NCI-H187 (cell line): Measurements from ENCODE around the gene WNT7A.
"Not testable (repeated sequence)": the region's sequence is repeated elsewhere in the genome, so short reads cannot be mapped to it uniquely, and the experiment has no call there.

ENCODE experiments used
- DNase-seq, 2 experiments: peaks; one replicate each; lab custom pipeline; 2025; lab: John Stamatoyannopoulos, UW

Gene WNT7A

GRCh38 chr3:13865106-13865505 is 14.8 kb downstream of the WNT7A start:
- DNase-seq = no peak

DNA sequence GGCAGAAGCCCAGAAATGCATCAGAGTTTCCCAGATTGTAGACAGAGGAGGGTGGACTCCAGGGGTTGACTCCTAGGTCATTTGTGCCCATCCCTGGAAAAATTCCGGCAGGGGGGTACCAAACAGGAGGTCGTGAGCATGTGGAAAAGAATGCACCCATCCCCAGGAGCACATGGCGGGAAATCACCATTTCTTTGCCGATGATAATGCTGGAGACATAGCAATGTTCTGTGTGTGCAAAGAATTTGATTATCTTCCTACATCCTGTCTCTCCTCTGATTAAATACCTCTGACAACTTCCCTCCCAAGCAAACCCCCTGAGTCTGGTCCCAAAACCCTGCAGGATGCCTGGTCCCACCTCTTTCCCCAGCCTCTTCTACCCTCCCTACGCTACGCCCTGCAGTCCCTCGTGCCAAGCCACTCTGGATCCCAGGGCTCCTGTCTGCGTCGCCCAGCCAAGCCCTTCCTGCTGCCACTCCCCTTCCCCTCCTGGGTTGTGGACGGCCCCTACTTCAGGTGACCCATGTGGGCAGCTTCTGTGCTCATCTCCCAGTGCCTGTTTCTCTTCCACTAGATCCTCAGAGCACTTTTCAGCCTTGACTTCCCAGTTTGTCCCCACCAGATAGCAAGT is 15.8 kb downstream of the WNT7A start:
- no peak for DNase-seq

GRCh38 chr3:13863382-13863952 is 16.4 kb downstream of the WNT7A start:
- DNase-seq = no peak

DNA sequence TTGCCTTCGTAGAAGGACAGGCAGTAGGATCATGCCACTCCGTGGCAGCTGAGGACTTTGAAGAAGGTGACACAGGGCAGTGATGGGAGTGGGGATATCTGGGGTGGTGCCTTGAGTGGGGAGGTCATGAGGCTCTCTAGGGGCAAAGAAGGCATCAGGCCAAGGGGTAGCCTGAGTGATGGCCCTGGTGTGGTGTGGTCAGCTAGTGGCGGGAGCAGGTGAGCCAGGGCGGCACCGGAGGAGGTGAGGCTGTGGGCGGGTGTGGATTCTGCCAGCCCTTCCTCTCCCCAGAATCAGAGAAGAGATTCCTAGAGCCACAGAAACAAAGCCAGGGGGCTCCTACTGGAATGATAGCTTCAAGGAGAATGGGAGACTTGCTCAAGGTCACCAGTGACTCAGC is 18.4 kb downstream of the WNT7A start:
- DNase-seq = no peak

DNA sequence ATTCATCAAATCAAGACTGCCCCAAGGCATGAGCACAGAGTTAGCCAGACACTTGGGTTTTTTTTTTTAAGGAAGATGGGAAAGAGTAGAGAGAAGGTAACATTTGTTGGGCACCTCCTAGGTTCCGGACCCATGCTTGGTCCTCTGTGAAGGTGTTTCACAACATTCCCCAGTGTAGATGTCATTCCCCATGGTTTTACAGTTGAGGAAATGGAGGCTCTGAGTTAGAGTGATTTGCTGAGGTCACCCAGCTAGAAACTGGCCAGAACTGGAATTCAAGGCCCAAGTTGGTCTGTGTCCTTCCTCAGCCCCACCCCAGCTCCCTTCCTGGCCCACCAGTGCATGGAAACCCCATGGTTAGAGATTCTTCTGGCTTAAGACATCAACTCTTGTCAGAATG is 19.9 kb downstream of the WNT7A start:
- no peak for DNase-seq

- no peak for DNase-seq
Measured at GRCh38 chr3:13858768-13859520, 20.9 kb downstream of the WNT7A start.

DNA sequence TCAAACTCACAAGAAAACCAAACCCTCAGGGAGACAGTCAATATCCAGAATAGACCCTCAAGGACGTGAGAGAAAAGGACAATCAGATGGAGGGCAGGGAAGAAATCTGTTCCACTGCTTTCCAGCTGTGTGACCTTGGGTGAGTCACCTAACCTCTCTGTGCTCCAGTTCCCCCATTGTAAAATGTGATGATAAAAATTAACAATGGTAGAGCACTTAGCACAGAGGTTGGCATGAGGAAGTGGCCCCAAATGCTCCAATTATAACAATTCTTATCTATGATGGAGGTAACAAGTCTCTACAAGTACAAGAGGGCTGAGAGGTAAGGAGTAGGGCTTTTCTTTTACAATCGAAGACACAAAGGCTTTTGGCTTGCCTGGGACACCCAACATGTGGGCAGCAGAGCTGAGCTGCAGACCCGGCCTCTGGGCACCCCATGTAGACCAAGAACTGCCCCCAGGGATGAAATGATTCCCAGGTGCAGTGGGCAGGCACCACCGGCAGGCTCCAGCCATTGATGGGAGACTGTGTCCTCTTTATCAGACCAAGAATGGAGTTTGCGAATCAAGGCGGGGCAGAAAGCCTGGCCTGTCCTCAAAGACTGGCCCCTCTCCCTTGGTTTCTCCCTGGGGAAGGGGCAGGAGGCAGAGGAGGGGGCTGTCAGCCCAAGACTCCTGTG is 22.0 kb downstream of the WNT7A start:
- DNase-seq = no peak

GRCh38 chr3:13856628-13857027 is 23.2 kb downstream of the WNT7A start:
- not testable (repeated sequence) for DNase-seq

DNA sequence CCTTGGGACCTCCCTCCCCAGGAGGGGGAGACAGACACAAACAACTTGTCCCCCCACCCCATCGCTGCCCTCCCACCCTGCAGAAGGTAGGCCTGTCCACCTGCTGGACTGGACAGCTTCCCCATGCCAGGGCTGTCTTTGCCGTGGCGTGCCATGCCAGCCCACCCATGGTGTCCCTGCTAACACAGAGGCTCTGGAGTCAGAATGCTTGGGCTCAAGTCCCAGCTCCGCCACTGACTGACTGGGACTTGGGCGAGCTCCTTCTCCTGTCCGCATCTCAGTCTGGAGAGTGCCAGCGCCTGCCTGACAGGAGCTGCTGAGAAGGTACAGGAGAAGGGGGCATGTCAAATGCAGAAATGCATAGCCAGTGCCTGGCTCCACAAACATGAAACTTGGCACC is 23.9 kb downstream of the WNT7A start:
- no peak for DNase-seq

DNA sequence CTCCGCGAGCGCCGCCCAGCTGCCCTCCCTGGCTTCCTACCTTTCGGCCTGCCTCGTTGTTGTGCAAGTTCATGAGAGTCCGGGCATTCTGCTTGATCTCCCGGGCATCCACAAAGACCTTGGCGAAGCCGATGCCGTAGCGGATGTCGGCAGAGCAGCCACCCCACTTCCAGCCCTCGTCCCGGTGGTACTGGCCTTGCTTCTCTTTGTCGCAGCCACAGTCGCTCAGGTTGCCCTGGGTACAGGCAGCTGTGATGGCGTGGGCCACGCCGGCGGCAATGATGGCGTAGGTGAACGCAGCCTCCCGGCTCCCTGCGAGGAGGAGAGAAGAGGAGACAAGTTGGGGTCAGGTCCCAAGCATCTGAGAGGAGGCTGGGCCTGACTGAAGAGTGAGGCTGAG is 25.4 kb downstream of the WNT7A start:
- no peak for DNase-seq

GRCh38 chr3:13853978-13854296 is 25.9 kb downstream of the WNT7A start:
- no peak for DNase-seq

GRCh38 chr3:13853256-13853977 is 26.5 kb downstream of the WNT7A start:
- no peak for DNase-seq

DNA sequence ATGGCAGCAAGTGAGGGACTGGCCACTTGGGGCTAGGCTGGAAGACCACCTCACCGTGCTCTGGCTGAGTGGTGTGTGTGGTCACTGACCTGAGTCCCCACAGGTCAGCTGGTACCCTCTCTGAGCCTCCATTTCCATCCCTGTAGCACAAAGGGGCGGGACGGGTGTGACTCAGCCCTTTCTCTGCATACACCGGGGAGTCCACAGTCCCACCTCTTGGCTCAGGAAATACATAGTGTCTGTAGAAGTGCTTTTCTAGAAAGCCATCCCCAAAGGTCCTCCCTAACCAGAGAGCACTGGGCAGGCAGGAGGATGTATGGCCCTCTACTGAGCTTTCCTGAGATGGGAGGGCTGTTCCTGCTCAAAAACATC is 27.2 kb downstream of the WNT7A start:
- no peak for DNase-seq

DNA sequence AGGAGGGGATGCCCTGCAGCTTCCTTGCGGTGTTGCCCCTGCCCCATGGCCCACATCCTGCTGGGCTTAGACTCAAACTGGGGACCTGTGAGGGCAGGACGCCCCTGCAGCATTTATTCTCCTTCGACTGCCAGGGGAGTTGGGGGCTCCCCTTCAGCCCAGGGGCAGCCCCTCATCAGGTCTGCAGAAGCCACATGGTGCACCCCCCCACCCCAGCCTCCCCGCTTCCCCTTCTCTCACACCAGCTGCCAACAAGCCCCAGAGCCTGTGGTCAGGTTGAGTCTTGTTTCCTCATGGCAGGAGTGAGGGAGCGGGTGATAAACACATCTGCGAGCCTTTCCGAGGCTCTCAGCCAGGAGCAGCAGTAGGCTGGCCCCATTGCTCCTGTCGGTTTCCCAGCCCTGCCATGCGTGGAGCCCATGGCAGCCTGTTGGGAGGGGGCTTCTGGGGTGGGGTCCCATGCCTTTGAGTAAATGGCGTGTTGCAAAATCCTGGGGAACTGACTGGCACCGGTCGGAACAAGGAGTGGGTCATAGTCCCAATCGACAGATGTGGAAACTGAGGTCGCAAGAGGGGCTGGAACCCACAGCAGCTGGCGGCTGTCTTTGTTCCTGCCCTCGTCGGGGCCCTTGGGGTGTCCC is 27.8 kb downstream of the WNT7A start:
- DNase-seq = no peak

DNA sequence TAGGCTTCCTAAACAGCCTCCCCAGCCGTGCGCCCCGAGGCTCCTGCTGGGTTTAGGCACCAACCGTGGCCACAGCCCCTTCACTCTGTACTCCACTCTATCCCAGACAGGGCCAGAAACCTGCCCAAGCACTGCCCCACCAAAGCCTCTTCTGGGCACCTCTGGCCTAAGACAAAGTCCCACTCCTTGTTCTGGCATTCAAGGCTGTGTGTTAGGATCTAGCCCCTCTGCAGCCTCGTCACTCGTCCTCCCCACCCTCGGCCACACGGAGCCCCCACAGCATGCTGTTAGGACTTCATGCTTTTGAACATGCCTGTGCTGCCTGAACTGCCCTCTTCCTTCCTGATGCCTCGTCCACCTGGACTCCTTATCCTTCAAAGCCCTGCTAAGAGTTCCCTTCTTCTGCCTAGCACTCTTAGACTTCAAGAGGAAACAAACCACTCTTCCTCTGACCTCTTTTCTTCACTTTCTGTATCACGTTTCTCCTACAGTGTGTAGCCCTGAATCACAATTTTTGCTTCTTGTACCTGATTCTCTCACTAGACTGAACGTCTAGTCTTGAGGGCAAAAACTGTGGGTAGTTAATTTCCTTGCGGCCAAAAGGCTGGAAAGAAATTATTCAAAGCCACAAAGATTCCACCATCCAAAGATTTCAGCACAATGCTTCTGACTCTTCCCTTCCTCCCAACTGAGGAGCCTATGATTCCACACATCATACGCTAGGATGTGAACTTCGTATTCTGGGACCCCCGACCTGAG is 28.6 kb downstream of the WNT7A start:
- no peak for DNase-seq

GRCh38 chr3:13850161-13850945 is 29.5 kb downstream of the WNT7A start:
- DNase-seq = no peak

DNA sequence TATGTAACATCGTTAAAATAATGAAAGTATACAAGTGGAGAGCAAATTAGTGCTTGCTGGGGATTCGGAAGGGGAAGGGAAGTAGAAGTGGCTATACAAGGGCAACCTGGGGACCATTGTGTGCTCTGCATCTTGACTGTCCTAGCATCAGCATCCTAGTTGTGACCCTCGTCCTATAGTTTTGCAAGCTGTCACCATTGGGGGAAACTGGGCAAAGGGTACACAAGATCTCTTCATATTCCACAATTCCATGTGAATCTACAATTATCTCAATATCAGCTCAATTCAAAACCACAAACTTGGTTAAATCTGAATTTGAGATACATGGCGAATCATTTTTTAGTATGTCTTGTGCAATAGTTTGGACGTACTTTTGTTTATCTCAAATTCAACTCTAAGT is 30.9 kb downstream of the WNT7A start:
- no peak for DNase-seq

DNA sequence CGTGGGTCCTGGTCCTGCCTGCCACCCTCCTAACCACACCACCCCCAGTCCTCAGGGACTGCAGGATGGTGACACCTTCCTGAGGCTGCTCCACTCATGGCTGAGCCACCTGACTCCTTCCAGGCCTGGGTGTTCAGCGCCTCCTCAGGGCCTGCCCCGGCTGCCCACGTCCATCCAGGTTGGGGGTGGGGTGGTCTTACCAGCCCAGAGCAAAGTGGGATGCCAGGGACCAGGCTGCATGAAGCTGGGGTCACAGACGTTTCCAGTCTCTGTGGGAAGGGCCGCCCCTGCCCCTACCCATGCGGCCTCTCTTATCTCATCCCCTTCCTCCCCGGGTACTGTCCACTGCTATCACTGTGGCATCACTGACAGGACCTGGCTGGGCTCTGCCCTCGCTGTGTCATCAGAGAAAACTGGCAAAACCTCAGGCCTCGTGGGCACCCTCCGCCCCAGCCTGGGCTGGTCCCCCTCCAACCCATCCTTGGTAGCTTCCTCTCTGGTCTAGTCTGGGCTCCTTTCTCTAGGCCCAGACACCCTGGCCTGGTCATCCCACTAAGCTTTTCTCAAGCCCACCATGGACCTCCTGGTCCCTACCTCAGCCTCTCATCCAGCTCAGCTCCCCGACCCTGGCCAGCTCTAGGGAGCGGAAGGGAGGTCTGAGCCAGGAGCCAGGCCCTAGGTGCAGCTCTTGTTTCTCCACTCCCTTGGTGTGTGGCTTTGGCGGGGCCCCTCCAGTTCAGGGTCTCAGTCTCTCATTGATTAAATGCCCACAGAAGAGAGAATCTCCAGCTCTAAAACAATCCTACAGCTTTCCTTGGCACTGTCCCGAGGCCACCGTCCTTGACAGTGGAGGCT is 32.9 kb downstream of the WNT7A start:
- no peak for DNase-seq

GRCh38 chr3:13846238-13846637 is 33.6 kb downstream of the WNT7A start:
- no peak for DNase-seq

DNA sequence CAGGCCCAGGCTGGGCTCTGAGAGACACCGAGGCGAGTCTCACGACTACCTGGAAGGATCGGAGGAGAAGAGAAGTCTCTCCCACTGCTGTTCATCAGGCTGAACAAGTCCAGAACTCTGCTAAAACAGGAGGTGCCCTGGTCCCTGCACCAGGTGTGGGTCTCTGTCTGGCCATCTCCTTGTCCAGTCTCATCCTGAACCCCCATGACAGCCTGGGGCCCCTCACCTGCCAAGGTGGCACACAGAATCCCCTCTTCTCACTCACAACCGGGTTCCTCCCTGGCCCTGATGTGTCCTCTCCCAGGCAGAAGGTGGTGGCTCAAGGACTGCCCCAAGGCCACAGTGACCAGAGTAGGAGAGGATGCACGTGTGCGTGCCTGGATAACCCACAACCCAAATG is 34.1 kb downstream of the WNT7A start:
- DNase-seq = no peak
